ENCODE measurements around the gene MPIG6B. TPM values are rescaled to one million over a fixed set of nuclear protein-coding genes. Genes with fewer than 3 reads are reported as not detected.

The MPIG6B gene
- total RNA-seq, 2 experiments from 2014 or later, result not detected

DNA sequence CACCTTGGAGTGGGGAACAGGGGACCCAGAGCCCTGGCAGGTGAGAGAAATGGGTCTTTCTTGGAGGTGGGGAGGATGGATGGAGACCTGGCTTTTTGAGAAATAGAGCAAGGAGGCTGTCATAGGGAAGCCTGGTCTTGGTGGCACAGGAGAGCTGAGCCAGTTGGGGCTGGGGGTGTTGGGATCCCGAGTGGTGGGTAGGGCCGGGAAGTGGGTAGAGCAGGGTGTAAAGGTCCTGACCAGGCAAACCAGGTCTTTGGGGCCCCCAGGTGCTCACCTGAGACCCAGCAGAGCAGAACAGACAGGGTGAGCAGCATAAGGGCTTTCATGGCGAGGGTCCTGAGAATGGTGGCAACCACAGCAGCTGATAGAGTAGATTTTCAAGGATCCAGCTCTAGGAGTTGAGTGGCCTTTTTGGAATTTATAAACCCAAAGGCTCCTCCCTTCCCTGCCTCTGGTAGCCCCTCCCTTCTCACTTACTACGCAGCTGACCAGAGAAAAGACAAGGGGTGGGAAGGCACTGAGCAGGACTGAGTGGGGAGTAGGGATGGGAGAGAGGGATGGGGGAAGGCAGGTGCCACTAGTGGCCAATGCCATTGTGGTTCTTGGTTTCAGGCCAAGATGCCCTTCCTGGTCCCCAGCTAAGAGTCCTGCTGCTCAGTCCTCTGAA, 1.7 kb upstream of the MPIG6B start, which contains the start of gene LY6G6C:
TSS of gene LY6G6C (minus strand) at position 396 of the 670 bp plus-strand sequence. CDS start at position 329, 67 bp downstream.
- H3K4me1 ChIP-seq (ENCODE audit: insufficient read depth, low read length, poor library complexity, severe bottlenecking), result peaks cover under 1% of the 10 kb centered on the region
- no peak within 1 kb of the TSS for H3K27ac ChIP-seq (ENCODE audit: low read depth, low read length, poor library complexity, severe bottlenecking)
- TF ChIP-seq EZH2phosphoT487 (IDR thresholded peaks at IDR 0.05; ENCODE audit: borderline replicate concordance, low read depth, low read length), result no peak
- TF ChIP-seq, protein P1, sequence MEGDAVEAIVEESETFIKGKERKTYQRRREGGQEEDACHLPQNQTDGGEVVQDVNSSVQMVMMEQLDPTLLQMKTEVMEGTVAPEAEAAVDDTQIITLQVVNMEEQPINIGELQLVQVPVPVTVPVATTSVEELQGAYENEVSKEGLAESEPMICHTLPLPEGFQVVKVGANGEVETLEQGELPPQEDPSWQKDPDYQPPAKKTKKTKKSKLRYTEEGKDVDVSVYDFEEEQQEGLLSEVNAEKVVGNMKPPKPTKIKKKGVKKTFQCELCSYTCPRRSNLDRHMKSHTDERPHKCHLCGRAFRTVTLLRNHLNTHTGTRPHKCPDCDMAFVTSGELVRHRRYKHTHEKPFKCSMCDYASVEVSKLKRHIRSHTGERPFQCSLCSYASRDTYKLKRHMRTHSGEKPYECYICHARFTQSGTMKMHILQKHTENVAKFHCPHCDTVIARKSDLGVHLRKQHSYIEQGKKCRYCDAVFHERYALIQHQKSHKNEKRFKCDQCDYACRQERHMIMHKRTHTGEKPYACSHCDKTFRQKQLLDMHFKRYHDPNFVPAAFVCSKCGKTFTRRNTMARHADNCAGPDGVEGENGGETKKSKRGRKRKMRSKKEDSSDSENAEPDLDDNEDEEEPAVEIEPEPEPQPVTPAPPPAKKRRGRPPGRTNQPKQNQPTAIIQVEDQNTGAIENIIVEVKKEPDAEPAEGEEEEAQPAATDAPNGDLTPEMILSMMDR (conservative IDR thresholded peaks at IDR 0.05; ENCODE audit: low read length), result no peak
- no peak within 1 kb of the TSS for H3K4me2 ChIP-seq (ENCODE audit: low read length)
- intact Hi-C loops (cut with micrococcal nuclease; ENCODE audit: unreplicated experiment), result no loop called here
- no peak within 1 kb of the TSS for H3K4me3 ChIP-seq (ENCODE audit: low read depth, low read length, poor library complexity, severe bottlenecking)
- H3K79me2 ChIP-seq (ENCODE audit: insufficient read depth, low read depth, low read length), result no peaks in the 10 kb centered on the region
- H3K9me2 ChIP-seq (ENCODE audit: insufficient read depth, low read length), result no peaks in the 10 kb centered on the region
- H4K20me1 ChIP-seq (ENCODE audit: insufficient read depth, low read length), result no peaks in the 10 kb centered on the region
- H3K36me3 ChIP-seq (ENCODE audit: insufficient read depth, low read length), result peaks cover 7% of the 10 kb centered on the region; the same call in 1 of the 2 replicates
- ChIA-PET POLR2A (no interaction called here), CTCF (ENCODE audit: unreplicated experiment) (no interaction called here)
- no peak within 1 kb of the TSS for H2AFZ ChIP-seq (ENCODE audit: low read length)
- DNase-seq (ENCODE audit: low spot score), result no peak
- BruUV-seq (replicated peaks), result no TSS peak
- H3K9me3 ChIP-seq (ENCODE audit: low read length), result no peaks in the 10 kb centered on the region

DNA sequence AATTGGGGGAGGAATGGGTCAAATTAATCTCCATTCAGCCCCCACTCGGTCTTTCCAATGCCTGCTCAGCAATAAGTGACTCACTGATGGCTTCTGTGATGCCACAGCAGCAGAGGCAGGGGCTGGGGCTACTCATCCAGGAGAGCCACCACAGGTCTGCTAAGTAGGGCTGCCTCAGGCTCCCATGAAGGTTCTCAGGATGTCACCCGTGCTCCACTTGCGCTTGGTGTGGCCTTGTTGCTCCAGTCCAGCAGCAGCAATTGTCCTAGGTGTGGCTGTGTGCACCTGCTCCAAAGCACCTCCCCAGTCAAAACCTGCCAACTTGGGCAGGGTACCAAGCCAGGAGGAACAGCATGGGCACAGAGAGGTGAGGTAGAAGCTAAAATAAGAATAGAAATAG, 1.0 kb upstream of the MPIG6B start:
- POLR2A ChIA-PET, result interaction anchor here (0.6 kb wide), 1 partner anchor 964 kb away, joined by 4 read pairs; no protein-coding TSS in a partner anchor
- Histone ChIP-seq H3K4me1 (ENCODE audit: insufficient read depth, low read length, poor library complexity, severe bottlenecking) (peaks cover 8% of the 10 kb centered on the region), H4K20me1 (ENCODE audit: insufficient read depth, low read length) (no peaks in the 10 kb centered on the region), H3K9me3 (ENCODE audit: low read length) (no peaks in the 10 kb centered on the region), H3K4me3 (ENCODE audit: low read depth, low read length, poor library complexity, severe bottlenecking) (no peak overlapping the region), H3K27ac (ENCODE audit: low read depth, low read length, poor library complexity, severe bottlenecking) (no peak overlapping the region), H3K36me3 (ENCODE audit: insufficient read depth, low read length) (peaks cover 14% of the 10 kb centered on the region; the same call in 1 of the 2 replicates), H3K9me2 (ENCODE audit: insufficient read depth, low read length) (no peaks in the 10 kb centered on the region), H3K79me2 (ENCODE audit: insufficient read depth, low read depth, low read length) (no peaks in the 10 kb centered on the region), H2AFZ (ENCODE audit: low read length) (no peak overlapping the region), H3K4me2 (ENCODE audit: low read length) (no peak overlapping the region)
- no TSS peak for BruUV-seq (replicated peaks)
- intact Hi-C loops (cut with micrococcal nuclease; ENCODE audit: unreplicated experiment), result no loop called here
- CTCF ChIA-PET (ENCODE audit: unreplicated experiment), result no interaction called here
- TF ChIP-seq, protein P1 (conservative IDR thresholded peaks at IDR 0.05; ENCODE audit: low read length), result no peak
- no peak for TF ChIP-seq EZH2phosphoT487 (IDR thresholded peaks at IDR 0.05; ENCODE audit: borderline replicate concordance, low read depth, low read length)
- DNase-seq (ENCODE audit: low spot score), result no peak
